Brain microvascular endothelial cell (primary cell): ENCODE data around the gene PRKCD.

Experiments
- DNase-seq: peaks from one replicate; pipeline ENCODE4 v3.0.0-alpha.2; 2020
- H3K27ac ChIP-seq: fragments of 250-450 bp; sonication (Bioruptor Pico); 2 replicates; pipeline ENCODE4 v1.5.1; 2020; ENCODE audit warnings: mild to moderate bottlenecking, moderate library complexity
- H3K27me3 ChIP-seq: fragments of 250-450 bp; sonication (Bioruptor Pico); replicated peaks from 2 replicates; pipeline ENCODE4 v1.5.1; 2020; ENCODE audit warnings: mild to moderate bottlenecking
- H3K36me3 ChIP-seq: fragments of 250-450 bp; sonication (Bioruptor Pico); replicated peaks from 2 replicates; pipeline ENCODE4 v1.5.1; 2020; ENCODE audit warnings: mild to moderate bottlenecking
- H3K4me3 ChIP-seq: 2 replicates; pipeline ENCODE4 v1.5.1; 2011; ENCODE audit warnings: low read depth, mild to moderate bottlenecking, control low read depth, low read length, moderate library complexity
- in situ Hi-C: cut with HindIII; loops from 2 replicates; pipeline ENCODE4 v1.10.0; 2017; ENCODE audit warnings: low sequenced_read_pairs, low pct_ligation_motif_present
- TF ChIP-seq, protein P1 (sequence below): IDR thresholded peaks from 2 replicates; pipeline ENCODE4 v1.5.1; 2011; ENCODE audit warnings: low read depth, mild to moderate bottlenecking, moderate library complexity, low read length, control low read depth, inconsistent platforms; ENCODE audit errors: missing control alignments

Gene PRKCD

DNA sequence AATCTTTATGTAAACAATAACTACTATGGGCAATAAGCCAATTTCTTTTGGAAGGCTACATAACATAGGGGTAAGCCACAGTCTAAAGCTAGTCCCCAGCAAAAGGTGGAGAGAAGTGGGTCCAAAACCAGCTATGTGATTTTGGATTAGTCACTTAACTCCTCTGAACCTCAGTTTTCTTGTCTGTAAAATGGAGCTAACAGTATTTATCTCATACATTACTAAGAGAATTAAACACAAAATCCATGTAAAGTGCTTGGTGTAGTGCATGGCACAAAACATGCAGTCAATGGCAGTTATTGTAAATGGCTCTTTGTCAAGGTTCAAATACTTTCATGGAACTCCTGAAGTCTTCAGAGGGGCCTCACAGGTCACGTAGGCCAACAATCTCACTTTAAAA lies 44.1 kb upstream of the PRKCD start:
- H3K27ac ChIP-seq: no peak overlapping the region
- in situ Hi-C loops: no loop called here
- no peaks in the 10 kb centered on the region for H3K27me3 ChIP-seq
- TF ChIP-seq, protein P1, sequence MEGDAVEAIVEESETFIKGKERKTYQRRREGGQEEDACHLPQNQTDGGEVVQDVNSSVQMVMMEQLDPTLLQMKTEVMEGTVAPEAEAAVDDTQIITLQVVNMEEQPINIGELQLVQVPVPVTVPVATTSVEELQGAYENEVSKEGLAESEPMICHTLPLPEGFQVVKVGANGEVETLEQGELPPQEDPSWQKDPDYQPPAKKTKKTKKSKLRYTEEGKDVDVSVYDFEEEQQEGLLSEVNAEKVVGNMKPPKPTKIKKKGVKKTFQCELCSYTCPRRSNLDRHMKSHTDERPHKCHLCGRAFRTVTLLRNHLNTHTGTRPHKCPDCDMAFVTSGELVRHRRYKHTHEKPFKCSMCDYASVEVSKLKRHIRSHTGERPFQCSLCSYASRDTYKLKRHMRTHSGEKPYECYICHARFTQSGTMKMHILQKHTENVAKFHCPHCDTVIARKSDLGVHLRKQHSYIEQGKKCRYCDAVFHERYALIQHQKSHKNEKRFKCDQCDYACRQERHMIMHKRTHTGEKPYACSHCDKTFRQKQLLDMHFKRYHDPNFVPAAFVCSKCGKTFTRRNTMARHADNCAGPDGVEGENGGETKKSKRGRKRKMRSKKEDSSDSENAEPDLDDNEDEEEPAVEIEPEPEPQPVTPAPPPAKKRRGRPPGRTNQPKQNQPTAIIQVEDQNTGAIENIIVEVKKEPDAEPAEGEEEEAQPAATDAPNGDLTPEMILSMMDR: no peak
- no peak for DNase-seq
- peaks cover 42% of the 10 kb centered on the region for H3K36me3 ChIP-seq
- no peak overlapping the region for H3K4me3 ChIP-seq

DNA sequence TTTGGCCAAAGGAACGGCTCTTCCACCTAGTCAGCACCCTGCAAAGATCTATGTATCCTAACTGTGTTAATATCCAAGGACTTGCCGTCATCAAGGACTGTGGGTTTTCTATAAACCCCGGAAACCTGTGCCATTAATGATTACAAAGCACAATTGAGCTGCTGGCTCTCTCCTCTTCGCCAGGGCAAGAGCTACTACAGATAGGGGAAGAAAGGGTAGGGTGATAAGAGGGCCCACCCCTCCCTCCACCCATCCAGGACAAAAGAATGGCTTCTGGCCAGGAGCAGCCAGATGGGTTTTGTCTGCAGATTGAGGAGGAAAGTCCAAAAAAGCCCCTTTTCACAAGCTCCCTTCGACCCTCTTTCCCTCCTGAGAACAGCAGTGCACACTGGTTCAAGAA lies 40.7 kb upstream of the PRKCD start:
- Histone ChIP-seq H3K27ac (no peak overlapping the region), H3K27me3 (no peaks in the 10 kb centered on the region), H3K36me3 (peaks cover 69% of the 10 kb centered on the region), H3K4me3 (no peak overlapping the region)
- in situ Hi-C loops: no loop called here
- TF ChIP-seq, protein P1: no peak
- DNase-seq: no peak

DNA sequence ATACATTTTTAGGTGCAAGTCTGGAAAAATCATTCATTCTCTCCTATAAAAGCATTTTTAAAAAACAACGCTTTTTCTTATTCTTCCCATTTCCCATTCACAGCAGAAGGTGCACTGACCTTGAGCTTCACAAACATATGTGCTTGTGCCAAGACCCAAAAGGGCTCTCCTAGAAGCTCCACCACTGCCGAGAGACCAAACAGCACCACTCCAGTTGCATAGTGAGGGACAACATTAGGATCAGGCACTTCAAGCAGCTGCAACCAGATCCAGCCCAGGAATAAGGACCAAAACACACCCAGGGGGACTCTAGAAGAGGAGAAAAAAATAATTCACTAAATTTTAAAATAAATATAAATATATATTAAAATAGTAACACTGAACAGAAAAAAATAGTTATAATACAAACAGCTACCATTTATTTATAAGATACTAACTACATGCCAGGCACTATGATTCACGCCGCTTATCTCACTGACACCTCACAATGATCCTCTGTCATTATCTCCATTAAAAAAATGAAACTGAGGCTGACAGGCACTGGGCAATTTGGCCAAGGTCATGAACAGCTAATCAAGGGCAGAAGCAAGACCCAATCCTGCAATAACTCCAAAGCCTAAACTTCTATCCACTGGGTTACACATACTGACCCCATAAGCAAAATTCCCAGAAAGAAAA lies 38.6 kb upstream of the PRKCD start:
- Histone ChIP-seq H3K27ac (no peak overlapping the region), H3K36me3 (peaks cover 68% of the 10 kb centered on the region), H3K4me3 (no peak overlapping the region), H3K27me3 (no peaks in the 10 kb centered on the region)
- DNase-seq: no peak
- in situ Hi-C loops: no loop called here
- TF ChIP-seq, protein P1: no peak

DNA sequence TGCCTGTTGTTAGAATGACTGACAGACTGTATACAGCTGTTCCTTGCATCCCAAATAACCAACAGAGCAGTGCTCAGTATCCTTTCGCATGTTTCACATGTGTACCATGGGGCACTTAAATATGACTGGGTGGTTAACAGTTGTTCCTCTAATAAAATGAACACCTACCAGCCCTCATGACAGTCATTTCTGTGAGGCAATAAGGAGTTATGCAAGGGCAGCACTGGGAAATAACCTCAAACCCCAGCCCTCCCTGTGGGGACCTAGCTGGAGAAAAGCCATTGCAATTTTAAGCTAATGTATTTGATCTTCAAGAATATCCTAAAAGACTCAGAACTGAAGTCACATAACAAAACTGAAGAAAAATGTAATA lies 38.1 kb upstream of the PRKCD start:
- in situ Hi-C loops: no loop called here
- no peak overlapping the region for H3K27ac ChIP-seq
- no peak for DNase-seq
- TF ChIP-seq, protein P1: no peak
- H3K4me3 ChIP-seq: no peak overlapping the region
- no peaks in the 10 kb centered on the region for H3K27me3 ChIP-seq
- peaks cover 63% of the 10 kb centered on the region for H3K36me3 ChIP-seq

DNA sequence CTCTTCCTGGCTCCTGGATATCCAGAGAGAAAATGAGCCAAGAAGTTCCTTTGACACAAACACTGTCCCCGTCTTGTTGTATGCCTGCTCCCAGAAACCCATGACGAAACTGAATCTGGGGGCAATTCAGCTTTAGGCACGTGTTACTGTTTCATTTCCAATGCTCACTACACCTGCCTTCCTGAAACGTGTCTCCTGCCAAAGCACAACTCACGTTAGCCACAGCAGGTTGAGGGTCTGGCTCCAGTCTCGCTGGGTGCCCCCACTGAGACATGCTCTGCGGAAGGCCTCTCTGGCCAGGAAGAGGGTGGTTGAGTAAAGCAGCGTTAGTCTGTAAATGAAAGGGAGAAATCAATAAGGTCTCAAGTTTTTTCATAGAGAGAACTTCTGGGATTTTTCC lies 37.5 kb upstream of the PRKCD start:
- in situ Hi-C loops: no loop called here
- H3K36me3 ChIP-seq: peaks cover 57% of the 10 kb centered on the region
- no peak overlapping the region for H3K27ac ChIP-seq

More for the DNA sequence above, 37.5 kb upstream of the PRKCD start:
- TF ChIP-seq, protein P1: no peak
- no peak for DNase-seq
- no peaks in the 10 kb centered on the region for H3K27me3 ChIP-seq
- no peak overlapping the region for H3K4me3 ChIP-seq
